GM08714 (cell line): ENCODE measurements around the gene SUMO1.
"Not testable (repeated sequence)": the region's sequence is repeated elsewhere in the genome, so short reads cannot be mapped to it uniquely, and the experiment has no call there.

Experiments
- H3K4me3 ChIP-seq: fragments of 200-500 bp; sonication (Bioruptor generic); 2 replicates; pipeline ENCODE4 v1.5.1; 2014; ENCODE audit warnings: mild to moderate bottlenecking, low read length, inconsistent platforms
- ZNF274 ChIP-seq: IDR thresholded peaks from 2 replicates; pipeline ENCODE4 v1.6.1; 2012; ENCODE audit warnings: mild to moderate bottlenecking, low read depth, low read length

SUMO1 gene

GRCh38 chr2:202238234-202239197, at the start of gene SUMO1:
Gene SUMO1 (minus strand): TSS chr2:202238597. CDS start chr2:202238451, 146 bp downstream.
- no peak for TF ChIP-seq ZNF274
- peak within 1 kb of the TSS; percentile 86 for H3K4me3 ChIP-seq

- no peak for TF ChIP-seq ZNF274
Measured at GRCh38 chr2:202286595-202286994, 48.2 kb upstream of the SUMO1 start.

GRCh38 chr2:202278944-202279343, 40.5 kb upstream of the SUMO1 start:
- H3K4me3 ChIP-seq = no peak overlapping the region
- TF ChIP-seq ZNF274 = no peak

More at GRCh38 chr2:202286595-202286994, 48.2 kb upstream of the SUMO1 start:
- H3K4me3 ChIP-seq = no peak overlapping the region

GRCh38 chr2:202278036-202278760, 39.8 kb upstream of the SUMO1 start:
- H3K4me3 ChIP-seq = no peak overlapping the region

GRCh38 chr2:202276078-202276720, 37.8 kb upstream of the SUMO1 start:
- not testable (repeated sequence) for H3K4me3 ChIP-seq

More at GRCh38 chr2:202278036-202278760, 39.8 kb upstream of the SUMO1 start:
- no peak for TF ChIP-seq ZNF274

GRCh38 chr2:202270487-202270886, 32.1 kb upstream of the SUMO1 start:
- no peak for TF ChIP-seq ZNF274
- H3K4me3 ChIP-seq = peak overlapping the region; percentile 18; the same call in 1 of the 2 replicates

- TF ChIP-seq ZNF274 = no peak
- H3K4me3 ChIP-seq = peak overlapping the region; percentile 44; the same call in 1 of the 2 replicates
Measured at GRCh38 chr2:202269585-202269984, 31.2 kb upstream of the SUMO1 start.

GRCh38 chr2:202267495-202267894, 29.1 kb upstream of the SUMO1 start:
- peak overlapping the region; percentile 92 for H3K4me3 ChIP-seq
- TF ChIP-seq ZNF274 = no peak

- peak within 1 kb of the TSS; percentile 92 for H3K4me3 ChIP-seq
- TF ChIP-seq ZNF274 = no peak
Measured at GRCh38 chr2:202265467-202266277, 27.3 kb upstream of the SUMO1 start, which contains the start of gene NOP58. Gene NOP58 (plus strand): TSS chr2:202265763. CDS start chr2:202265942, 179 bp downstream.

GRCh38 chr2:202261531-202261930, 23.1 kb upstream of the SUMO1 start:
- no peak for TF ChIP-seq ZNF274
- H3K4me3 ChIP-seq = no peak overlapping the region

- H3K4me3 ChIP-seq = no peak overlapping the region
Measured at GRCh38 chr2:202251494-202251893, 13.1 kb upstream of the SUMO1 start.

GRCh38 chr2:202249521-202250253, 11.3 kb upstream of the SUMO1 start:
- no peak overlapping the region for H3K4me3 ChIP-seq
- no peak for TF ChIP-seq ZNF274

More at GRCh38 chr2:202251494-202251893, 13.1 kb upstream of the SUMO1 start:
- no peak for TF ChIP-seq ZNF274

- H3K4me3 ChIP-seq = not testable (repeated sequence)
Measured at GRCh38 chr2:202247710-202248109, 9.3 kb upstream of the SUMO1 start.
